HEK293 (cell line): ENCODE results near the gene EIF5A2.

Experiments used
- CTCF ChIP-seq: fragments of 450-650 bp; formaldehyde crosslinking; IDR thresholded peaks from 2 replicates; pipeline ENCODE4 v1.5.1; 2016; ENCODE audit warnings: missing biosample characterization, missing genetic modification characterization
- GLI4 ChIP-seq: fragments of 450-650 bp; formaldehyde crosslinking; IDR thresholded peaks from 2 replicates; pipeline ENCODE4 v1.5.1; 2016; ENCODE audit warnings: missing biosample characterization, missing genetic modification characterization
- KLF1 ChIP-seq: fragments of 450-650 bp; formaldehyde crosslinking; IDR thresholded peaks from 2 replicates; pipeline ENCODE4 v1.5.1; 2016; ENCODE audit warnings: missing biosample characterization, missing genetic modification characterization
- MZF1 ChIP-seq: fragments of 450-650 bp; formaldehyde crosslinking; IDR thresholded peaks from 2 replicates; pipeline ENCODE4 v1.5.1; 2017; ENCODE audit warnings: missing biosample characterization, missing genetic modification characterization, borderline replicate concordance
- OVOL3 ChIP-seq: fragments of 450-650 bp; formaldehyde crosslinking; IDR thresholded peaks from 2 replicates; pipeline ENCODE4 v1.5.1; 2016; ENCODE audit warnings: missing biosample characterization, missing genetic modification characterization
- SP7 ChIP-seq: fragments of 450-650 bp; formaldehyde crosslinking; IDR thresholded peaks from 2 replicates; pipeline ENCODE4 v1.5.1; 2016; ENCODE audit warnings: missing biosample characterization, missing genetic modification characterization
- YY1 ChIP-seq: fragments of 450-650 bp; formaldehyde crosslinking; IDR thresholded peaks from 2 replicates; pipeline ENCODE4 v1.5.1; 2018; ENCODE audit warnings: missing biosample characterization, missing genetic modification characterization
- YY2 ChIP-seq: fragments of 450-650 bp; formaldehyde crosslinking; IDR thresholded peaks from 2 replicates; pipeline ENCODE4 v1.5.1; 2016; ENCODE audit warnings: missing biosample characterization, missing genetic modification characterization
- ZBTB6 ChIP-seq: fragments of 450-650 bp; formaldehyde crosslinking; IDR thresholded peaks from 2 replicates; pipeline ENCODE4 v1.5.1; 2017; ENCODE audit warnings: missing biosample characterization, missing genetic modification characterization
- ZBTB8A ChIP-seq: fragments of 450-650 bp; formaldehyde crosslinking; IDR thresholded peaks from 2 replicates; pipeline ENCODE4 v1.5.1; 2016; ENCODE audit warnings: missing biosample characterization, missing genetic modification characterization
- ZFP37 ChIP-seq: fragments of 450-650 bp; formaldehyde crosslinking; IDR thresholded peaks from 2 replicates; pipeline ENCODE4 v1.5.1; 2016; ENCODE audit warnings: missing biosample characterization, missing genetic modification characterization
- ZNF112 ChIP-seq: fragments of 450-650 bp; formaldehyde crosslinking; IDR thresholded peaks from 2 replicates; pipeline ENCODE4 v1.5.0; 2017; ENCODE audit warnings: missing biosample characterization, missing genetic modification characterization
- ZNF114 ChIP-seq: fragments of 450-650 bp; formaldehyde crosslinking; IDR thresholded peaks from 2 replicates; pipeline ENCODE4 v1.5.0; 2017; ENCODE audit warnings: missing biosample characterization, missing genetic modification characterization
- ZNF324 ChIP-seq: fragments of 450-650 bp; formaldehyde crosslinking; IDR thresholded peaks from 2 replicates; pipeline ENCODE4 v1.5.1; 2016; ENCODE audit warnings: missing biosample characterization, missing genetic modification characterization
- ZNF37A ChIP-seq: fragments of 450-650 bp; IDR thresholded peaks from 2 replicates; pipeline ENCODE4 v1.5.1; 2018; ENCODE audit warnings: missing biosample characterization, missing genetic modification characterization
- ZNF404 ChIP-seq: fragments of 450-650 bp; formaldehyde crosslinking; IDR thresholded peaks from 2 replicates; pipeline ENCODE4 v1.5.1; 2017; ENCODE audit warnings: missing biosample characterization, missing genetic modification characterization
- ZNF530 ChIP-seq: fragments of 450-650 bp; formaldehyde crosslinking; IDR thresholded peaks from 2 replicates; pipeline ENCODE4 v1.5.1; 2016; ENCODE audit warnings: low read depth, missing biosample characterization, missing genetic modification characterization
- ZNF544 ChIP-seq: fragments of 450-650 bp; formaldehyde crosslinking; IDR thresholded peaks from 2 replicates; pipeline ENCODE4 v1.5.0; 2017; ENCODE audit warnings: missing biosample characterization, missing genetic modification characterization
- ZNF596 ChIP-seq: fragments of 450-650 bp; IDR thresholded peaks from 2 replicates; pipeline ENCODE4 v1.5.0; 2018; ENCODE audit warnings: missing biosample characterization, mild to moderate bottlenecking, missing genetic modification characterization, moderate library complexity
- ZNF658 ChIP-seq: fragments of 450-650 bp; formaldehyde crosslinking; IDR thresholded peaks from 2 replicates; pipeline ENCODE4; 2016; ENCODE audit warnings: missing biosample characterization, missing genetic modification characterization
- ZSCAN16 ChIP-seq: fragments of 450-650 bp; formaldehyde crosslinking; IDR thresholded peaks from 2 replicates; pipeline ENCODE4 v1.5.1; 2016; ENCODE audit warnings: missing biosample characterization, missing genetic modification characterization
- ZXDB ChIP-seq: fragments of 450-650 bp; formaldehyde crosslinking; IDR thresholded peaks from 2 replicates; pipeline ENCODE4 v1.5.1; 2016; ENCODE audit warnings: missing biosample characterization, missing genetic modification characterization
- TF ChIP-seq, protein P1 (sequence below): fragments of 450-650 bp; formaldehyde crosslinking; IDR thresholded peaks from 2 replicates; pipeline ENCODE4 v1.5.1; 2016; ENCODE audit warnings: missing biosample characterization, missing genetic modification characterization
- TF ChIP-seq, protein P2 (sequence below): fragments of 450-650 bp; formaldehyde crosslinking; conservative IDR thresholded peaks from 2 replicates; pipeline ENCODE4 v1.5.1; 2016; ENCODE audit warnings: low read depth, missing biosample characterization, missing genetic modification characterization
- TF ChIP-seq, protein P3 (sequence below): fragments of 450-650 bp; formaldehyde crosslinking; IDR thresholded peaks from 2 replicates; pipeline ENCODE4 v1.5.1; 2017; ENCODE audit warnings: missing biosample characterization, mild to moderate bottlenecking, missing genetic modification characterization, moderate library complexity
- TF ChIP-seq, protein P4 (sequence below): fragments of 450-650 bp; formaldehyde crosslinking; IDR thresholded peaks from 2 replicates; pipeline ENCODE4; 2016; ENCODE audit warnings: missing biosample characterization, missing genetic modification characterization
- TF ChIP-seq, protein P5 (sequence below): sonication (generic); formaldehyde crosslinking; IDR thresholded peaks from 2 replicates; pipeline ENCODE4 v1.8.1; 2022; ENCODE audit warnings: mild to moderate bottlenecking, moderate library complexity, missing genetic modification reagents

Gene EIF5A2

GRCh38 chr3:170908235-170909116 lies at the start of gene EIF5A2 (continued):
- TF ChIP-seq YY1 (tag by site-specific recombination) (no peak), CTCF (tag by site-specific recombination) (peak; percentile 34; the same call in 1 of the 2 replicates), ZXDB (0 out of 2 replicates have a peak, but pooled peaks have one; percentile 69), ZNF114 (tag by site-specific recombination) (no peak), ZNF658 (tag by site-specific recombination) (no peak), ZNF596 (tag by site-specific recombination) (no peak), OVOL3 (tag by site-specific recombination) (no peak), ZBTB8A (peak; percentile 54; the same call in 1 of the 2 replicates), ZNF544 (tag by site-specific recombination) (no peak), ZNF112 (tag by site-specific recombination) (no peak), KLF1 (tag by site-specific recombination) (peak; percentile 53), ZNF404 (tag by site-specific recombination) (no peak), ZNF324 (tag by site-specific recombination) (no peak), ZNF37A (tag by site-specific recombination) (no peak), YY2 (no peak), GLI4 (tag by site-specific recombination) (no peak), SP7 (peak; percentile 49), MZF1 (tag by site-specific recombination) (no peak), ZNF530 (no peak), ZFP37 (tag by site-specific recombination) (peak; percentile 59; the same call in 1 of the 2 replicates), ZBTB6 (tag by site-specific recombination) (no peak), ZSCAN16 (tag by site-specific recombination) (no peak)
- TF ChIP-seq, protein P1, sequence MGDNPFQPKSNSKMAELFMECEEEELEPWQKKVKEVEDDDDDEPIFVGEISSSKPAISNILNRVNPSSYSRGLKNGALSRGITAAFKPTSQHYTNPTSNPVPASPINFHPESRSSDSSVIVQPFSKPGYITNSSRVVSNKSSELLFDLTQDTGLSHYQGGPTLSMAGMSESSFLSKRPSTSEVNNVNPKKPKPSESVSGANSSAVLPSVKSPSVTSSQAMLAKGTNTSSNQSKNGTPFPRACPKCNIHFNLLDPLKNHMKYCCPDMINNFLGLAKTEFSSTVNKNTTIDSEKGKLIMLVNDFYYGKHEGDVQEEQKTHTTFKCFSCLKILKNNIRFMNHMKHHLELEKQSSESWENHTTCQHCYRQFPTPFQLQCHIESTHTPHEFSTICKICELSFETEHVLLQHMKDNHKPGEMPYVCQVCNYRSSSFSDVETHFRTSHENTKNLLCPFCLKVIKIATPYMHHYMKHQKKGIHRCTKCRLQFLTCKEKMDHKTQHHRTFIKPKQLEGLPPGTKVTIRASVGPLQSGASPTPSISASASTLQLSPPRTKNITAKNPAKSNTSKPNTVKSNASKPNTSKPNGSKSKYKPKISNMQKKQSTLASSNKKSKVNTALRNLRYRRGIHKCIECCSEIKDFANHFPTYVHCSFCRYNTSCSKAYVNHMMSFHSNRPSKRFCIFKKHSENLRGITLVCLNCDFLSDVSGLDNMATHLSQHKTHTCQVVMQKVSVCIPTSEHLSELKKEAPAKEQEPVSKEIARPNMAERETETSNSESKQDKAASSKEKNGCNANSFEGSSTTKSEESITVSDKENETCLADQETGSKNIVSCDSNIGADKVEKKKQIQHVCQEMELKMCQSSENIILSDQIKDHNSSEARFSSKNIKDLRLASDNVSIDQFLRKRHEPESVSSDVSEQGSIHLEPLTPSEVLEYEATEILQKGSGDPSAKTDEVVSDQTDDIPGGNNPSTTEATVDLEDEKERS, result no peak
- TF ChIP-seq, protein P2, sequence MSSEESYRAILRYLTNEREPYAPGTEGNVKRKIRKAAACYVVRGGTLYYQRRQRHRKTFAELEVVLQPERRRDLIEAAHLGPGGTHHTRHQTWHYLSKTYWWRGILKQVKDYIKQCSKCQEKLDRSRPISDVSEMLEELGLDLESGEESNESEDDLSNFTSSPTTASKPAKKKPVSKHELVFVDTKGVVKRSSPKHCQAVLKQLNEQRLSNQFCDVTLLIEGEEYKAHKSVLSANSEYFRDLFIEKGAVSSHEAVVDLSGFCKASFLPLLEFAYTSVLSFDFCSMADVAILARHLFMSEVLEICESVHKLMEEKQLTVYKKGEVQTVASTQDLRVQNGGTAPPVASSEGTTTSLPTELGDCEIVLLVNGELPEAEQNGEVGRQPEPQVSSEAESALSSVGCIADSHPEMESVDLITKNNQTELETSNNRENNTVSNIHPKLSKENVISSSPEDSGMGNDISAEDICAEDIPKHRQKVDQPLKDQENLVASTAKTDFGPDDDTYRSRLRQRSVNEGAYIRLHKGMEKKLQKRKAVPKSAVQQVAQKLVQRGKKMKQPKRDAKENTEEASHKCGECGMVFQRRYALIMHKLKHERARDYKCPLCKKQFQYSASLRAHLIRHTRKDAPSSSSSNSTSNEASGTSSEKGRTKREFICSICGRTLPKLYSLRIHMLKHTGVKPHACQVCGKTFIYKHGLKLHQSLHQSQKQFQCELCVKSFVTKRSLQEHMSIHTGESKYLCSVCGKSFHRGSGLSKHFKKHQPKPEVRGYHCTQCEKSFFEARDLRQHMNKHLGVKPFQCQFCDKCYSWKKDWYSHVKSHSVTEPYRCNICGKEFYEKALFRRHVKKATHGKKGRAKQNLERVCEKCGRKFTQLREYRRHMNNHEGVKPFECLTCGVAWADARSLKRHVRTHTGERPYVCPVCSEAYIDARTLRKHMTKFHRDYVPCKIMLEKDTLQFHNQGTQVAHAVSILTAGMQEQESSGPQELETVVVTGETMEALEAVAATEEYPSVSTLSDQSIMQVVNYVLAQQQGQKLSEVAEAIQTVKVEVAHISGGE, result peak; percentile 40
- TF ChIP-seq, protein P3, sequence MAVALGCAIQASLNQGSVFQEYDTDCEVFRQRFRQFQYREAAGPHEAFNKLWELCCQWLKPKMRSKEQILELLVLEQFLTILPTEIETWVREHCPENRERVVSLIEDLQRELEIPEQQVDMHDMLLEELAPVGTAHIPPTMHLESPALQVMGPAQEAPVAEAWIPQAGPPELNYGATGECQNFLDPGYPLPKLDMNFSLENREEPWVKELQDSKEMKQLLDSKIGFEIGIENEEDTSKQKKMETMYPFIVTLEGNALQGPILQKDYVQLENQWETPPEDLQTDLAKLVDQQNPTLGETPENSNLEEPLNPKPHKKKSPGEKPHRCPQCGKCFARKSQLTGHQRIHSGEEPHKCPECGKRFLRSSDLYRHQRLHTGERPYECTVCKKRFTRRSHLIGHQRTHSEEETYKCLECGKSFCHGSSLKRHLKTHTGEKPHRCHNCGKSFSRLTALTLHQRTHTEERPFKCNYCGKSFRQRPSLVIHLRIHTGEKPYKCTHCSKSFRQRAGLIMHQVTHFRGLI (tag by site-specific recombination), result no peak
- TF ChIP-seq, protein P4, sequence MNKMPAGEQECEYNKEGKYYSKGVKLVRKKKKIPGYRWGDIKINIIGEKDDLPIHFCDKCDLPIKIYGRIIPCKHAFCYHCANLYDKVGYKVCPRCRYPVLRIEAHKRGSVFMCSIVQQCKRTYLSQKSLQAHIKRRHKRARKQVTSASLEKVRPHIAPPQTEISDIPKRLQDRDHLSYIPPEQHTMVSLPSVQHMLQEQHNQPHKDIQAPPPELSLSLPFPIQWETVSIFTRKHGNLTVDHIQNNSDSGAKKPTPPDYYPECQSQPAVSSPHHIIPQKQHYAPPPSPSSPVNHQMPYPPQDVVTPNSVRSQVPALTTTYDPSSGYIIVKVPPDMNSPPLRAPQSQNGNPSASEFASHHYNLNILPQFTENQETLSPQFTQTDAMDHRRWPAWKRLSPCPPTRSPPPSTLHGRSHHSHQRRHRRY (tag by site-specific recombination), result no peak
- TF ChIP-seq, protein P5, sequence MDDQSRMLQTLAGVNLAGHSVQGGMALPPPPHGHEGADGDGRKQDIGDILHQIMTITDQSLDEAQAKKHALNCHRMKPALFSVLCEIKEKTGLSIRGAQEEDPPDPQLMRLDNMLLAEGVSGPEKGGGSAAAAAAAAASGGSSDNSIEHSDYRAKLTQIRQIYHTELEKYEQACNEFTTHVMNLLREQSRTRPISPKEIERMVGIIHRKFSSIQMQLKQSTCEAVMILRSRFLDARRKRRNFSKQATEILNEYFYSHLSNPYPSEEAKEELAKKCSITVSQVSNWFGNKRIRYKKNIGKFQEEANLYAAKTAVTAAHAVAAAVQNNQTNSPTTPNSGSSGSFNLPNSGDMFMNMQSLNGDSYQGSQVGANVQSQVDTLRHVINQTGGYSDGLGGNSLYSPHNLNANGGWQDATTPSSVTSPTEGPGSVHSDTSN (CRISPR knock-in tag), result no peak
